Measurements from ENCODE around the gene MKI67. TPM values are rescaled to one million over a fixed set of nuclear protein-coding genes. Genes with fewer than 3 reads are reported as not detected.

The MKI67 gene
- 42.8 to 50.9 TPM (median 44.0 TPM) in 3 replicates for total RNA-seq

- H3K9me3 Mint-ChIP-seq = no peaks in the 10 kb centered on the region
- H3K4me3 Mint-ChIP-seq = peak within 1 kb of the TSS; percentile 88
- H3K36me3 Mint-ChIP-seq = peaks cover 6% of the 10 kb centered on the region
- H3K27ac Mint-ChIP-seq = no peak within 1 kb of the TSS
- no peak for TF ChIP-seq CTCF (IDR thresholded peaks at IDR 0.05; ENCODE audit: unreplicated experiment)
- H3K4me1 Mint-ChIP-seq = peaks cover 27% of the 10 kb centered on the region
- no peaks in the 10 kb centered on the region for H3K27me3 Mint-ChIP-seq (ENCODE audit: low read depth)
- peak; percentile 77 to 82 for DNase-seq (ENCODE audit: low spot score in 2 of 2, unreplicated experiment in 2 of 2)
Measured at GRCh38 chr10:128125944-128126764, at the start of gene MKI67. Gene MKI67 (minus strand): TSS chr10:128126423. CDS start chr10:128125667, 756 bp downstream.

GRCh38 chr10:128174581-128175559, 48.6 kb upstream of the MKI67 start:
- Mint-ChIP-seq H3K36me3 (peaks cover 5% of the 10 kb centered on the region), H3K27ac (no peak overlapping the region), H3K4me3 (no peak overlapping the region), H3K4me1 (no peaks in the 10 kb centered on the region), H3K27me3 (ENCODE audit: low read depth) (peaks cover 7% of the 10 kb centered on the region), H3K9me3 (peaks cover 36% of the 10 kb centered on the region)
- TF ChIP-seq CTCF (IDR thresholded peaks at IDR 0.05; ENCODE audit: unreplicated experiment) = no peak
- no peak for DNase-seq (ENCODE audit: low spot score in 2 of 2, unreplicated experiment in 2 of 2)

- Mint-ChIP-seq H3K36me3 (peaks cover 5% of the 10 kb centered on the region), H3K27me3 (ENCODE audit: low read depth) (peaks cover 13% of the 10 kb centered on the region), H3K4me3 (no peak overlapping the region), H3K4me1 (no peaks in the 10 kb centered on the region), H3K27ac (no peak overlapping the region), H3K9me3 (peaks cover 36% of the 10 kb centered on the region)
- TF ChIP-seq CTCF (IDR thresholded peaks at IDR 0.05; ENCODE audit: unreplicated experiment) = no peak
- DNase-seq (ENCODE audit: low spot score in 2 of 2, unreplicated experiment in 2 of 2) = no peak
Measured at GRCh38 chr10:128173386-128173785, 47.2 kb upstream of the MKI67 start.

GRCh38 chr10:128172756-128173155, 46.5 kb upstream of the MKI67 start:
- Mint-ChIP-seq H3K9me3 (peaks cover 36% of the 10 kb centered on the region), H3K27me3 (ENCODE audit: low read depth) (peaks cover 18% of the 10 kb centered on the region), H3K4me1 (no peaks in the 10 kb centered on the region), H3K36me3 (peaks cover 5% of the 10 kb centered on the region), H3K27ac (no peak overlapping the region), H3K4me3 (no peak overlapping the region)
- TF ChIP-seq CTCF (IDR thresholded peaks at IDR 0.05; ENCODE audit: unreplicated experiment) = no peak
- DNase-seq (ENCODE audit: low spot score in 2 of 2, unreplicated experiment in 2 of 2) = no peak

- TF ChIP-seq CTCF (IDR thresholded peaks at IDR 0.05; ENCODE audit: unreplicated experiment) = no peak
- H3K36me3 Mint-ChIP-seq = peaks cover 5% of the 10 kb centered on the region
- no peaks in the 10 kb centered on the region for H3K4me1 Mint-ChIP-seq
- no peak overlapping the region for H3K4me3 Mint-ChIP-seq
- no peak for DNase-seq (ENCODE audit: low spot score in 2 of 2, unreplicated experiment in 2 of 2)
- peaks cover 20% of the 10 kb centered on the region for H3K27me3 Mint-ChIP-seq (ENCODE audit: low read depth)
- H3K9me3 Mint-ChIP-seq = peaks cover 25% of the 10 kb centered on the region
- H3K27ac Mint-ChIP-seq = no peak overlapping the region
Measured at GRCh38 chr10:128169811-128170379, 43.7 kb upstream of the MKI67 start.

Measured in mesothelial cell of epicardium (in vitro differentiated cells).